Ishikawa (cell line): ENCODE measurements around the gene C12orf76.

Experiments
- CEBPB ChIP-seq: IDR thresholded peaks from 2 replicates; pipeline ENCODE4 v1.6.1; 2012
- CREB1 ChIP-seq: IDR thresholded peaks from 2 replicates; pipeline ENCODE4 v1.6.1; 2012; ENCODE audit warnings: low read depth
- EGR1 ChIP-seq: IDR thresholded peaks from 2 replicates; pipeline ENCODE4 v1.6.1; 2012
- EP300 ChIP-seq: IDR thresholded peaks from 2 replicates; pipeline ENCODE4 v1.6.1; 2012; ENCODE audit warnings: borderline replicate concordance
- FOXM1 ChIP-seq: IDR thresholded peaks from 2 replicates; pipeline ENCODE4 v1.6.1; 2012; ENCODE audit warnings: low read depth, borderline replicate concordance
- NFIC ChIP-seq: IDR thresholded peaks from 2 replicates; pipeline ENCODE4 v1.6.1; 2012
- RAD21 ChIP-seq: IDR thresholded peaks from 2 replicates; pipeline ENCODE4 v1.6.1; 2012; ENCODE audit warnings: low read depth
- TAF1 ChIP-seq: IDR thresholded peaks from 2 replicates; pipeline ENCODE4 v1.6.1; 2012; ENCODE audit warnings: low read depth, mild to moderate bottlenecking
- TCF12 ChIP-seq: IDR thresholded peaks from 2 replicates; pipeline ENCODE4 v1.6.1; 2012; ENCODE audit warnings: low read depth
- TEAD4 ChIP-seq: IDR thresholded peaks from 2 replicates; pipeline ENCODE4 v1.6.1; 2012
- YY1 ChIP-seq: IDR thresholded peaks from 2 replicates; pipeline ENCODE4 v1.6.1; 2012; ENCODE audit warnings: low read depth
- ZBTB7A ChIP-seq: IDR thresholded peaks from 2 replicates; pipeline ENCODE4 v1.6.1; 2012; ENCODE audit warnings: low read depth
- TF ChIP-seq, protein P1 (sequence below): IDR thresholded peaks from 2 replicates; pipeline ENCODE4 v1.6.1; 2012
- TF ChIP-seq, protein P2 (sequence below): IDR thresholded peaks from 2 replicates; pipeline ENCODE4 v1.6.1; 2012; ENCODE audit warnings: low read depth, mild to moderate bottlenecking
- TF ChIP-seq, protein P3 (sequence below): IDR thresholded peaks from 2 replicates; pipeline ENCODE4 v1.6.1; 2012

Gene C12orf76

DNA sequence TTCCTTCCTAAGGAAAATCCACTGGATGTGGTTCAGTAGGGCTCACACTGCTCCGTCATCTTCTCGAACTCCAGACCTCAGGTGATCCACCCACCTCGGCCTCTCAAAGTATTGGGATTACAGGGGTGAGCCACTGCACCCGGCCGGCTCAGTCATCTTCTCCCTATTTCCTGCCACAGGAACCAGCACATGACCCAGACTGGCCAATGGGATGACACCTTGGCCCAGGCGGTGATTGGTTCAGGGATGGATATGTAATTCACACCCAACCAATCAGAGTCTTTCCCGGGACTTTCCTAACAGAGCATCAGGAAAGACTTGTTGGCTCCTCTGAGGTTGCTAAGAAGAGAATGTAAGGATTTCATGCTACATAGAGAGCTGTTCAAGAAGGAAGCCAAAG is 19.2 kb upstream of the C12orf76 start:
- TF ChIP-seq, protein P1, sequence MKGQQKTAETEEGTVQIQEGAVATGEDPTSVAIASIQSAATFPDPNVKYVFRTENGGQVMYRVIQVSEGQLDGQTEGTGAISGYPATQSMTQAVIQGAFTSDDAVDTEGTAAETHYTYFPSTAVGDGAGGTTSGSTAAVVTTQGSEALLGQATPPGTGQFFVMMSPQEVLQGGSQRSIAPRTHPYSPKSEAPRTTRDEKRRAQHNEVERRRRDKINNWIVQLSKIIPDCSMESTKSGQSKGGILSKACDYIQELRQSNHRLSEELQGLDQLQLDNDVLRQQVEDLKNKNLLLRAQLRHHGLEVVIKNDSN, result peak; percentile 85
- TF ChIP-seq EGR1 (no peak), CEBPB (no peak)

DNA sequence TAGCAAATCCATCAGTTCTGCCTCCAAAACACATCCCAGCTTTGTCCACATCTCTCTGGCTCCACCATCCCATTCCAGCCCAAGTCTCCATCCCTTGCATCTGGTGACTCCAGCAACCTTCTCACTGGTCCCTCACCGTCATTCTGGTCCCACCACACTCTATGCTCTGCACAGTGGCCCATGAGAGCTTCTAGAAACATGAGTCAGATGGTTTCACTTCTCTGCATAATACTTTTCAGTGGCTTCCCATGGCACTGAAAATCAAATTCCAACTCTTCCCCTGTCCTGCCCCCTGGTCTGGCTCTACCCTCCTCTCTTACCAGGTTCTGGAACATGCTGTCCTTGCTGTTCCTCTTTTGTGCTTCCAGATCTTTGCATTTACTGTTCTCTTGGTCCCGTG is 17.2 kb upstream of the C12orf76 start:
- TF ChIP-seq EP300, result no peak
- no peak for TF ChIP-seq NFIC
- no peak for TF ChIP-seq FOXM1
- no peak for TF ChIP-seq CEBPB
- TF ChIP-seq, protein P2, sequence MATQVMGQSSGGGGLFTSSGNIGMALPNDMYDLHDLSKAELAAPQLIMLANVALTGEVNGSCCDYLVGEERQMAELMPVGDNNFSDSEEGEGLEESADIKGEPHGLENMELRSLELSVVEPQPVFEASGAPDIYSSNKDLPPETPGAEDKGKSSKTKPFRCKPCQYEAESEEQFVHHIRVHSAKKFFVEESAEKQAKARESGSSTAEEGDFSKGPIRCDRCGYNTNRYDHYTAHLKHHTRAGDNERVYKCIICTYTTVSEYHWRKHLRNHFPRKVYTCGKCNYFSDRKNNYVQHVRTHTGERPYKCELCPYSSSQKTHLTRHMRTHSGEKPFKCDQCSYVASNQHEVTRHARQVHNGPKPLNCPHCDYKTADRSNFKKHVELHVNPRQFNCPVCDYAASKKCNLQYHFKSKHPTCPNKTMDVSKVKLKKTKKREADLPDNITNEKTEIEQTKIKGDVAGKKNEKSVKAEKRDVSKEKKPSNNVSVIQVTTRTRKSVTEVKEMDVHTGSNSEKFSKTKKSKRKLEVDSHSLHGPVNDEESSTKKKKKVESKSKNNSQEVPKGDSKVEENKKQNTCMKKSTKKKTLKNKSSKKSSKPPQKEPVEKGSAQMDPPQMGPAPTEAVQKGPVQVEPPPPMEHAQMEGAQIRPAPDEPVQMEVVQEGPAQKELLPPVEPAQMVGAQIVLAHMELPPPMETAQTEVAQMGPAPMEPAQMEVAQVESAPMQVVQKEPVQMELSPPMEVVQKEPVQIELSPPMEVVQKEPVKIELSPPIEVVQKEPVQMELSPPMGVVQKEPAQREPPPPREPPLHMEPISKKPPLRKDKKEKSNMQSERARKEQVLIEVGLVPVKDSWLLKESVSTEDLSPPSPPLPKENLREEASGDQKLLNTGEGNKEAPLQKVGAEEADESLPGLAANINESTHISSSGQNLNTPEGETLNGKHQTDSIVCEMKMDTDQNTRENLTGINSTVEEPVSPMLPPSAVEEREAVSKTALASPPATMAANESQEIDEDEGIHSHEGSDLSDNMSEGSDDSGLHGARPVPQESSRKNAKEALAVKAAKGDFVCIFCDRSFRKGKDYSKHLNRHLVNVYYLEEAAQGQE, result no peak
- TF ChIP-seq, protein P3, sequence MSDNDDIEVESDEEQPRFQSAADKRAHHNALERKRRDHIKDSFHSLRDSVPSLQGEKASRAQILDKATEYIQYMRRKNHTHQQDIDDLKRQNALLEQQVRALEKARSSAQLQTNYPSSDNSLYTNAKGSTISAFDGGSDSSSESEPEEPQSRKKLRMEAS, result no peak
- TF ChIP-seq, protein P1, result no peak

DNA sequence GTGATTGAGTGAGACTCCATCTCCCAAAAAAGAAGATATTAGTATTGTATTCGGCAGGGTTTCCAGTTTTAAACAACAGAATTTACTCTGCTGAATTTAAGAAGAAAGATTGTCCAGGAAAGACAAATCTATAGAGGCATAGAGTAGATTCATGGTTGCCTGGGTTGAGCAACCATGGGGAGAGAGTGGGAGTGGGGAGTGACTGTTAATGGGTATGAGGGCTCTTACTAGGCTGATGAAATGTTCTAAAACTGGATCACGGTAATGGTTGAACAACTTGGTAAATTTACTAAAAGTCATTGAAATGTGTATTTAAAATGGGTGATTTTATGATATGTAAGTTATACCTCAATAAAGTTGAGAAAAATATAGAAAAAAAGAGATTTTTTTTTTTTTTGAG is 13.9 kb upstream of the C12orf76 start:
- no peak for TF ChIP-seq NFIC
- TF ChIP-seq ZBTB7A, result no peak
- TF ChIP-seq FOXM1, result no peak
- TF ChIP-seq TEAD4, result no peak
- TF ChIP-seq TAF1, result no peak
- TF ChIP-seq TCF12, result no peak
- no peak for TF ChIP-seq RAD21
- TF ChIP-seq, protein P3, result no peak
- TF ChIP-seq EP300, result no peak
- TF ChIP-seq, protein P2, result no peak
- TF ChIP-seq CREB1, result no peak
- TF ChIP-seq YY1, result no peak
- TF ChIP-seq EGR1, result no peak
- no peak for TF ChIP-seq CEBPB
- TF ChIP-seq, protein P1, result no peak

DNA sequence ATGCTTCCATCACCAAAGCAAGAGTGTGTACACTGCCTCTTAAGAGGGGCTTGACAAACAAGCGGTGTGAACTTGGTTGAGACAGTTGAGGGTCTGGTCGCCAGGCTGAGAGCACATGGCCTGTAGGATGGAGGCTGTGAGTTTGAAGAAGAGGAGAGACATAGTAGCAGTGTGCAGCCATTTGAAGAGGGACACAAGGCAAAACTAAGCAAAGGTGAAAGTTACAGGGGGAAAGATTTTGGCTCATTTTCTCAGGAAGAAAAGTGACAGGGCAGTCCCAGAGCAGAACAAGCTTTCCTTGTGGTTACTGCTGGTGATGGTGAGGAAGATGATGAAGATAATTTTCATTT is 11.3 kb upstream of the C12orf76 start:
- no peak for TF ChIP-seq TEAD4

DNA sequence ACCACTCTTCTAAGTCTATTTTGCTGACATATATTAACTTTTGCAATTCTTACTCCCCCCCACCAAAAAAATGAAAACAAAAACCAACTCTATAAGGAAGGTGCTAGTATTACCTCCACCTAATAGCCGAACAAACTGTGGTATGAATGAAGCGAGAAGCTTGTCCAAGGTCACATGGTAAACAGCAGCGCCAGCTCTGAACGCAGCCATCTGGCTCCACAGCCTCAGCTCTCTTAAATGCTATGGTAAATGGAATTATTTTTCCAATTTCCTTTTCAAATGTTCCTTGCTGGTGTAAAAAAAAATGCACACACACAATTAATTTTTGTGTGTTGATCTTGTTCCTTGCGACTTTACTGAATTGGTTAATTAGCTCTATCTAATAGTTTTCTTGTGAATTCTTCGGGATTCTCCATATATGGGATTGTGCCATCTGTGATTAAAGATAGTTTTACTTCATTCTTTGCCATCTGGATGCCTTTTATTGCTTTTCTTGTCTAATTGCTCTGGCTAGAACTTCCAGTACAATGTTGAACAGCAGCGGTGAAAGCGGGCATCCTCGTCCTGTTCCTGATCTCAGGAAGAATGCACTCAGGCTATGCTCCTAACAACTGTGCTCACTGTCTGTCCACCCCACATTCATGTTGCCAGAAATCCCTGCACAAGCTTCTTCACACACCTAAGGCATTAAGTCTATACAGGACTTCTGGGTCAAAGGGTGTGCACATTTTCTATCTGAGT is 10.7 kb upstream of the C12orf76 start:
- TF ChIP-seq, protein P2, result no peak
- TF ChIP-seq, protein P1, result no peak
